CD4-positive, alpha-beta T cell treated with Interleukin-4 for 4 hours (primary cell): ENCODE data around the gene EBP.
"Not testable (repeated sequence)": the region's sequence is repeated elsewhere in the genome, so short reads cannot be mapped to it uniquely, and the experiment has no call there.

ENCODE experiments used
- DNase-seq: peaks from one replicate; pipeline ENCODE4 v3.0.0-alpha.2; 2020

The EBP gene

DNA sequence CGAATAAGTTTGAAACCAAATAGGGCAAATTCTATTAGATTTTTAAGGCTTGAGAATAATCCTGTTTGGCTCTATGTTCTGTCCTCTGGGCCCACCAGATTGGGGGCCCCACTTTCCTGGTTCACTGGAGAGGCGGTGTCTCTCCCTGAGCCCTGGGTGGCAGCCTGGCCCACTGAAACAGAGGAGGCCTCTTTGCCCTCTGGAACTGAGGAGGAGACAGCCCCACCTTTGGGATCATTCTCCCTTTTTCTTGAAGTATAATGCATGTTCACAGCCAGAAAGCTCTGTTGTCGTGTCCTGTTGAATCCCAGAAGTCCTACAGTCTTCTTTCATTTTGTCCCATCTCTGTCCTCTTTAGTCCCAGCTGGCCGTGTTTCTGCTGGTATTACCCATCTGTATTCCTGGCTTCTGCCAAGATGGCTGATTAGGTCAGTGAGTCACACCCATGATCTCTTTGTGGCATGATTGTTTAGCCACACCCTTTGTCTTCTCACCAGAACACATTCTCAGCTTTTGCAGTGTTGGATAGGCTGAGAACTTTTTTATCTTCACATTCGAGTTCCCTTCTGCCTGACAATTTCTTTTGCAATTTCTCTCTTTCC, 9.9 kb downstream of the EBP start:
- peak; percentile 46 for DNase-seq

DNA sequence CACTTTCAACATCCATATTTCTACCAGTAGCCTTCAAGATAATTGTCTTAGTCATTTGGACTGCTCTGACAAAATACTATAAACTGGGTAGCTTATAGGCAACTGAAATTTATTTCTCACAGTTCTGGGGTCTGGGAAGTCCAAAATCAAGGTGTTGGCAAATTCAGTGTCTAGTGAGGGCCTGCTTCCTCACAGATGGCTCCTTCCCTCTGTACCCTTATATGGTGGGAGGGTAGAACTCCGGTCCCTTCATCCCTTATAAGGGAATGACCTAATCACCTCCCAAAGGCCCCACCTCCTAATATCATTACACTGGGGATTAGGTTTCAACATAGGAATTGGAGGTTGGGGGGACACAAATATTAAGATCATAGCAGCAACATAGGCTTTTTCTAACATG, 10.6 kb downstream of the EBP start:
- no peak for DNase-seq

DNA sequence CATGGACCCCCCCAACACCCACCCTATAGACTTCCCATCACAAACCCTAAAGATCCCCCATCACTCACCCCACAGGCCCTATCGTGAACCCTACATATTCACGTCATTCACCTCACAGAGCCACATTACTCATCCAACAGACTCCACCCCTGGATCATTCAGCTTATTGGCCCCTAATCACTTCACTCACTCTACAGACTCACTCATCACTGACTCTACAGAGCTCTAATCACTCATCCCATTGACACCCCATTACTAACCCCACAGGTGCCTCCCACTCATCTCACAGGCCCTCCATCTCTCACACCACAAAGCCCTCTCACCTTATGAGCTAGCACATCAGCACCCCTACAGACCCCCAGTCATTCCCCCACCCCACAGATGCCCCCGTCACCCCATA, 11.6 kb downstream of the EBP start:
- DNase-seq, result no peak

DNA sequence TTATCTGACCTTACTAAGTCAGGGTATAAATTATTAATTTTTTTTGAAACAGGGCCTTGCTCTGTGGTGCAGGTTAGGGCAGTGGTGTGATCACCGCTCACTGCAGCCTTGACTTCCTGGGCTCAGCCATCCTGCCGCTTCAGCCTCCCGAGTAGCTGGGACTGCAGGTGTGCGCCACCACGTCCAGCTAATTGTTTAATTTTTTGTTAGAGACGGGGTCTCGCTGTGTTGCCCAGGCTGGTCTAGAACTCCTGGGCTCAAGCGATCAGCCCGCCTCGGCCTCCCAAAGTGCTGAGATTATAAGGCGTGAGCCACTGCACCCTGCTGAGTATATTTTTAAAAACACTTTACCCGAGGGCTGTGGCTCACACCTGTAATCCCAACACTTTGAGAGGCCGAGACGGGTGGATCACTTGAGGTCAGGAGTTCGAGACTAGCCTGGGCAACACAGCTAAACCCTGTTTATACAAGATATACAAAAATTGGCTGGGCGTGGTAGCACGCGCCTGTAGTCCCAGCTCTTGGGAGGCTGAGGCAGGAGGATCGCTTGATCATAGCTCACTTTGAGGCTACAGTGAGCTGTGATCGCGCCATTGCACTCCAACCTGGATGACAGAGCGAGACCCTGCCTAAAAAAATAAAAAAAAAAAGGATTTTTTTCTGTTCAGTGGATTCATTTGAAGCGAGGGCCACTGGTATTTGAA, 17.2 kb downstream of the EBP start:
- DNase-seq, result no peak

DNA sequence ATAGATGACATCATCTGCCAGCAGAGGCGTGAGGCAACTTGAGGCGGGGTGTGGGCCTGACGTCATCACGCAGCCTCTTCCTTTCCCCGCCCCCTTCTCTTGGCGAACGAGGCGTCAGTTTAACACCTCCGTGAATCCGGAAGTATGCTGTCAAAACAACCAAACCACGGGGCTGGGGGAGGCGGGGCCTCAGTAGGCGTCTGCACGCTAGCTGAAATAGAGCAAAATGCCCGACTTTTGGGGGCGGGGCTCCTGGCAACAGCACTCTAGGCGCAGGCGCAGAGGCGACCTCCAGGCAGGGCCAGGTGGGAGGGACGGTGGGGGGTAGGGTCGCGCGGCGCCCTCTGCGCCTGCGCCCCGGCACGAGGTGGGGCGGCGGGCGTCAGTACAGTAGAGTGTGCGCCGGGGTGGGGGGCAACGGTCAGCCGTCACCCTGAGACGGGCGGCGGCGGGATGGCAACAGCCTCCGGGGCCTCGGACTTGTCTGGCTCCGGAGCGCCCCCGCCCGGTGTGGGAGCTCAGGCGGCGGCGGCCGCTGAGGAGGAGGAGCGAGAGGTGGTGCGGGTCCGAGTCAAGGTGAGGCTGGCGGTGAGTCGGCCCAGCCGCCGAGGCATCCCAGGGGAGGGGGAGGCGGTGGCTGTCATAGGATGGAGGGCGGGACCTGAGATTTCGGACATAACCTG, 17.9 kb downstream of the EBP start, which contains the start of gene TBC1D25:
Gene TBC1D25, plus strand, starts transcription at position 370 of the 683 bp plus-strand sequence. Its CDS starts 84 bp downstream, at position 454.
- DNase-seq, result peak; percentile 98

DNA sequence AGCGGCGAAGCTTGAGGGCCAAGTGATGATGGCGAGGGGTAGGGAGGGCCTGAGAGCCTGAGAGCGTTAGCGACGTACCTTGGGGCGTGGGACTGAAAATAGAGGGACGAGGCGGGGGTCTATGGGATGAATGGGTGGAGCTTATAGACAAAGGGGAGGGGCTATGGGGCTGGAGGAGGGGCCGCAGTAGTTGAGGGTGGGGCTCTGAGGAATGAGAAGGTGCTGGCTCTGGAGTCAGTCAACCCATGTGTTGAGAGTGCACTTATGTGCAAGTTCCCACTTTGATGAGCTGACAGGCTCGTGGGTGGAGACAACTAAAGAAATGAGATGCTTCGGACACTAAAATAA, 18.4 kb downstream of the EBP start:
- peak; percentile 53 for DNase-seq

DNA sequence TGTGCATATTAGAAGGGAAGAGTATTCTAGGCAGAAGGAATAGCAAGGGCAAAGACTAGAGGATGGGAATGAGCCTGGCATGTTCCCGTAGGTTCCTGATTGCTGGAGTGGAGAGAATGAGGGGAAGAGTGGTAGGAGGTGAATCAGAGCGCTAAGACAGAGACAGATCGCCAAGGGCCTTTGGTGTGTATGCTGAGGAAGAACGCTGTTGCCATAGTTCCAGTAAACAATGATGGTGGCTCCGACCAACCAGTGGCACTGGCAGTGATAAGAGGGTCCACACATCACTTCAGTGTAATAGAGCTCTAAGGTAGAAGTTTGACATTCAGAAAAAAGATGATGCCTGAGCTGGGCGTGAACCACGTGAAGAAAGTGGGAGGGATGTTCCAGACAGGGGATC, 18.9 kb downstream of the EBP start:
- DNase-seq, result peak; percentile 19

DNA sequence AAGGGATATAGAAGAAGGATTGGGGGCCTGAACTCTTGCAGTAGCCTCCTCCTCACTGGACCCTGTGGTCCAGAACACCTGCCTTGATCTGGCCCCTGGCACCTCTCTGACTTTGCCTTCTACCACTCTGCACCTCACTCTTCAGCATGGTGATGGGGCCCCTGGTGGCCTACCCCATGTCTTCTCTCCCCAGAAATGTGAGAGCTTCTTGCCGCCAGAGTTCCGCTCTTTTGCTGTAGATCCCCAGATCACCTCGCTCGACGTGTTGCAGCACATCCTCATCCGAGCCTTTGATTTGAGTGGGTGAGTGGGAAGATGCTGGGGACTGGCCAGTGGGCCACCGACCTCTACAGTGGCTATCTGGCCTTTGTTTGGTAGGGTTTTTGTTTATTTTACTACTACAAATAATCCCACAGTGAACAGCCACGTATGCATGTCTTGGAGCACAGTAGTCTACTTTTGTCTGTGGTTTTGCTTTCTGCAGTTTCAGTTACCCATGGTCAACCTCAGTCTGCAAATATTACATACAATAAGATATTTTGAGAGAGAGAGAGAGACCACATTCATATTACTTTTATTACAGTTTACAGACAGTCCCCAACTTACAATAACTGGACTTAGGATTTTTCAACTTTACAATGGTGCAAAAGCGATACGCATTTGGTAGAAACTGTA, 19.7 kb downstream of the EBP start:
- DNase-seq, result no peak

DNA sequence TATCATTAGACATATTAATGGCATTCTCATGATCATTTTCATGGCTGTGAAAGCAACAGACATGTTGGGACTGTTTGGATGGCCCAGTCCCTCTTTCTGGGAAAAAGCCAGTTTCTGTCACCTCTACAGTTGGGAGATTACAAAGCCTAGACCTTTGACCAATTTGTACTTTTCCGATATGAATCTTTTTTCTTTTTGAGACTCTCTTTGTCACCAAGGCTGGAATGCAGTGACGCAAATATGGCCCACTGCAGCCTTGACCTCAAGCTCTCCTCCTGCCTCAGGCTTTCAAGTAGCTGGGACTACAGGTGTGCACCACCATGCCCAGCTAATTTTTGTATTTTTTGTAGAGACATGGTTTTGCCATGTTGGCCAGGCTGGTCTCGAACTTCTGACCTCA, 27.3 kb downstream of the EBP start:
- no peak for DNase-seq

DNA sequence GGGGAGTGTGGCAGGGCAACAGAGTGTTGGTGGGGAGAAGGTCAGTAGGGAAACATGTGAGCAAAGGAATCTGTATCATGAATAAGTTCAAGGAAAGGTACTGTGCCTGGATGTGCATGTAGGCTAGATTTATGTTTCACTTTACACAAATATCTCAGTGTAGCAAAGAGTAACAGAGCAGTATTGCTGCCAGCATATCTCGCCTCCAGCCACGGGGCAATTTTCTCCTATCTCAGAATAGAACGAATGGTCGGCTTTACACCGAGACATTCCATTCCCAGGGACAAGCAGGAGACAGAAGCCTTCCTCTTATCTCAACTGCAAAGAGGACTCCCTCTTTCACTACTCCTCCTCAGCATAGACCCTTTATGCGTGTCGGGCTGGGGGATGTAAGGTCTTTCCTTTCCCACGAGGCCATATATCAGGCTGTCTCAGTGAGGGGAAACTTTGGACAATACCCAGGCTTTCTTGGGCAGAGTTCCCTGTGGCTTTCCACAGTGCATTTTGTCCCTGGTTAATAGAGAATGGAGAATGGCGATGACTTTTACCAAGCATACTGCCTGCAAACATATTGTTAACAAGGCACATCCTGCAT, 34.2 kb downstream of the EBP start:
- DNase-seq, result not testable (repeated sequence)

DNA sequence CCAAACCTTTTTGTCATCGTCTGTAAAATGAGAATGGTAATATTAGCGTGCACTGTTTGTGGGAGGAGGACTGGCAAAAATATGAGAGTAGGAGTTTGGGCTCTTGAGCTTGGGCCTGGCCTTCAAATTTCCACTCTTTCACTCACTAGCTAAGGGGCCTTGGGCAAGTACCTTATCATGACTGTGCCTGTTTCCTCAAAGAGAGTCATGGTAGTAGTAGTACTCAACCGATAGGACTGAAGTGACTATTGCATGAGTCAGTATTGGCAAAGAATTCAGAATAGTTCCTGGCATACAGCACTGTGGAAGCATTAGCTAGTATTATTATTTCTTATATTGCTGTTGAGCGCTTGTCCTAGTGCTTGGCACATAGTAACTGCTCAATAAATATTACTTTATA, 36.7 kb downstream of the EBP start:
- DNase-seq, result no peak

DNA sequence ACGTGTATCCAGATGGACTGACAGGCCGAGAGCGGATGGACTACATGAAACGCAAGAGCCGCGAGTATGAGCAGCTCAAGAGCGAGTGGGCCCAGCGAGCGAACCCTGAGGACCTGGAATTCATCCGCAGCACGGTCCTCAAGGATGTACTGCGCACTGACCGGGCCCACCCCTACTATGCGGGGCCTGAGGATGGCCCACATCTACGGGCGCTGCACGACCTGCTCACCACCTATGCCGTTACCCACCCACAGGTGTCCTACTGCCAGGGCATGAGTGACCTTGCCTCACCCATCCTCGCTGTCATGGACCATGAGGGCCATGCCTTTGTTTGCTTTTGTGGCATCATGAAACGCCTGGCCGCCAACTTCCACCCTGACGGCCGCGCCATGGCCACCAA, 38.0 kb downstream of the EBP start:
- no peak for DNase-seq

DNA sequence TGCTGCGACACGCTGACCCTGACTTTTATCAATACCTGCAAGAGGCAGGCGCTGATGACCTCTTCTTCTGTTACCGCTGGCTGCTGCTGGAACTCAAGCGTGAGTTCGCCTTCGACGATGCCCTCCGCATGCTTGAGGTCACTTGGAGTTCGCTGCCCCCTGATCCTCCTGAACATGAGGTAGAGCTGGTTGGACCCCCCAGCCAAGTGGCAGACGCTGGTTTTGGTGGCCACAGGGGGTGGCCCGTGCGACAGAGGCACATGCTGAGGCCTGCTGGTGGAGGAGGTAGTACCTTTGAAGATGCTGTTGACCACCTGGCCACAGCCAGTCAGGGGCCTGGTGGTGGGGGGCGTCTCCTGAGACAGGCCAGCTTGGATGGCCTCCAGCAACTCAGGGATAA, 38.4 kb downstream of the EBP start:
- no peak for DNase-seq

DNA sequence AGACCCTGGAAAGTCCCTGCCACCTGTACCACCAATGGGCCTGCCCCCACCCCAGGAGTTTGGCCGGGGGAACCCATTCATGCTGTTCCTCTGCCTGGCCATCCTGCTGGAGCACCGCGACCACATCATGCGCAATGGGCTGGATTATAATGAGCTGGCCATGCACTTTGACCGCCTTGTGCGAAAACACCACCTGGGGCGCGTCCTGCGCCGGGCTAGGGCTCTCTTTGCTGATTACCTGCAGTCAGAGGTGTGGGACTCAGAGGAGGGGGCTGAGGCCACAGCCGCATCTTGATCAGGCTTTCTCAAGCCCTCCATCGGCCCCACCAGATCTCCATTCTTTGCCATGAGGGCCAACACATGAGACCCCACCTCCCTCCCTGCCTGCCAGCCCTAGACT, 39.1 kb downstream of the EBP start:
- DNase-seq, result no peak

DNA sequence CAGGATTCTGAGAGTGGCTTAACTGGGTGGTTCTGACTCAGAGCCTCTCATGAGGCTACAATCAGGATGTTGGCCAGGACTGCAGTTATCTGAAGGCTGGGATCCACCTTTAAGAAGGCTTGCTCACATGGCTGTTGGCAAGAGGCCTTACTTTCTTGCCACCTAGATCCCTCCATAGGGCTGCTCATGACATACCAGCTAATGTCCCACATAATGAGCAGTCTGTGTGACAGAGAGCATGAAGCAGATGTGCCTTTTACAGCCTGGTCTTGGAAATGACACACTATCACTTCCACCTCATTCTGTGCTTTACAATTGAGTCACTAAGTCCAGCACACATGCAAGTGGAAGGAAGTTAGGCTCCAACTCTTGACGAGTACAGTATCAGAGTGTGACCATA, 48.4 kb downstream of the EBP start:
- no peak for DNase-seq

DNA sequence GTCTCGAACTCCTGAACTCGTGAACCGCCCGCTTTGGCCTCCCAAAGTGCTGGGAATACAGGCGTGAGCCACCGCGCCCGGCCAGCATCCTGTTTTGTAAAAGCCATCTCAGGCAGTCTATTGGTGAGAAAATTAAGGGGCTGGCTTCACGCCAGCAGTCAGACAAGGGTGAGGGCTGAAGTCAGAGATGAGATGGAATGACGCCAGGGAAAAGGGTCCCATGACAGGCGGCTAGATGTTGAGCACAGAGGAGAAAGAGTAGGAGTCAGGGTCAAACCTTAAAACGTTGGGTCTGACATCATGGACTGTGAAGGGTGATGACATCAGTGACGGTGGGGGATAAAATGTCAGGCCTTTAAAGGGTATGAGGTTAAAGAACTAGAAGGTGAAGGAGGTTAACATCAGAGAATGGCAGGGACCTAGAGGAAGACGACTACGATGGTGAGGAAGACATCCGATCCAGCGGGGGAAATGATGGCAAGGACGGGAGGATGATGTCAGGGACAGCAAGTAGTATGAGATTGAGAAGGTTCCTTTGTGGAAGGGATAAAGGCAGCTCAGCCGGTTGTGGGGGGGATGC, 52.2 kb downstream of the EBP start:
- DNase-seq, result no peak

DNA sequence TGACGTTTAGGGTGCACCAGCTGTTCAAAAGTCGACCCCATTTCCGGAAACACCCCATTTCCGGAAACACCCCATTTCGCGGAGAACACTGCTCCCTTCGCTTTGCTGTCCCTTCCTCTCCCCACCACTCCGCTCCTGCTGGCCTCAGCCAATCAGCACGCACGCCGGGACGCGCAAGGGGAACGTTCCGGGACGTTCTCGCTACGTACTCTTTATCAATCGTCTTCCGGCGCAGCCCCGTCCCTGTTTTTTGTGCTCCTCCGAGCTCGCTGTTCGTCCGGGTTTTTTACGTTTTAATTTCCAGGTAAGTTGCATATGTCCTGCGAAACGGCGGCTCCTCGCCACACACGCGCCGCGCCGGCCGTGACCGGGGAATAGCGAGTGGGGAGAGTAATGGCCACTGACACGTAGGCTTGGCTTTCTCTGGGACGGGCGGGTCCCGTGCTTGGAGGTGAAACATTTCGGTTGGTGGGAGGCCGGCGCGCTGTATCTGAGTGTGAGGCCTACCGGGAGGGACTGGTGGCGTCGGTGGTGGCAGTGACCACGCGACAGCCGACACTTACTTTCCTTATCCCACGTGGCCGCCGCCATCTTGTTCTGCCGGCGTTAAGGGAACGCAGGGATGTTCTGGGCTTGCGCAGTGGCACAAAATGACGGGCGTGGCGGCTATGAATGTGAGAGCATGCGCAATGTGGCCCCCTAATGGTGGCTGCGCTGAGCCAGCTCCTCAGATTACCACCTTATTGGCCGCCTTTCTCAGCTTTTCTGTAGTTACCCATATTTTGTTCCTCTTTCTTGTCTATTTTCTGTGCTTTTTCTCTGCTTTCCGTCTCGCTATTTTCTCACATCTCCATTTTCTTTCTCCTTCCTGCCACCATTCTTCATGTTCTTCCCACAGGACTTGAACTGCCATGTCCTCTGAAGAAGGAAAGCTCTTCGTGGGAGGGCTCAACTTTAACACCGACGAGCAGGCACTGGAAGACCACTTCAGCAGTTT, 53.0 kb downstream of the EBP start, which contains the start of gene RBM3:
Gene RBM3, plus strand, starts transcription at position 215 of the 997 bp plus-strand sequence. Its CDS starts 697 bp downstream, at position 912.
- DNase-seq, result peak; percentile 97

DNA sequence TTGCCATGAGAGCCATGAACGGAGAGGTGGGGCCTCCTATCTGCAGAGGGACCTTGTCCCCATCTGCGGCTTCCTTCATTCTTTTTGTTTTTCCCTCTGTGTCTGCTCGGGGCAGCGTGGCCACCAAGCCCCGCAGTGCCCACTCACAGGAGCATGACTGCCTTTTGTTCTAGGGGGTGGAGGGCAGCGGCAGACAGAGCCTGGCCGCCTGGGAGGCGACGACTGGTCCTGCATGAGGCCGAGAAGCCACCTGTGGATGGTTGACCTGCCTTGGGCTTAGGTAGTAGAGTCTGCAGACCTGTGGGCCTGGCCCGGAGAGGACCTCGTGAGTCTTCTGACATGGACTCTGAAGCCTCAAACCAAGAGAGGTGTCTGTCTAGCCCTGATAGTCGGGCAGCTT, 54.0 kb downstream of the EBP start:
- DNase-seq, result no peak

DNA sequence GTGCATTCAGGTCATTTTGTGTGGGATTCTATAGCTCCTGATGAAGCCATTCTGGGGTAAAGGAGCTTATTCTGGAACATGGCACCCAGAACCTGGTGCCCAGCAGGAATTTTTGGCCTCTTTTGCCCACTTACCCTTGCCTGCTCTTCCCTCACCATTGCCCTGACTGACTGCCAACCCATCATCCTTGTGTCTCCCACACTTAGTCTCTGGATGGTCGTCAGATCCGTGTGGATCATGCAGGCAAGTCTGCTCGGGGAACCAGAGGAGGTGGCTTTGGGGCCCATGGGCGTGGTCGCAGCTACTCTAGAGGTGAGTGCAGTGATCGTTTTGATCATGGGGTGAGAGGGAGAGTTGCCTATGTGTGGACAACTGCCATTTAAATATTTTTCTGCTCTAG, 54.5 kb downstream of the EBP start:
- DNase-seq, result no peak
